Bone marrow (tissue), 2 donors: ENCODE measurements around the gene ARCN1.

ENCODE experiments used
- DNase-seq, 2 donors: peaks; one replicate each; lab custom pipeline; 2025; lab: John Stamatoyannopoulos, UW

ARCN1 gene

DNA sequence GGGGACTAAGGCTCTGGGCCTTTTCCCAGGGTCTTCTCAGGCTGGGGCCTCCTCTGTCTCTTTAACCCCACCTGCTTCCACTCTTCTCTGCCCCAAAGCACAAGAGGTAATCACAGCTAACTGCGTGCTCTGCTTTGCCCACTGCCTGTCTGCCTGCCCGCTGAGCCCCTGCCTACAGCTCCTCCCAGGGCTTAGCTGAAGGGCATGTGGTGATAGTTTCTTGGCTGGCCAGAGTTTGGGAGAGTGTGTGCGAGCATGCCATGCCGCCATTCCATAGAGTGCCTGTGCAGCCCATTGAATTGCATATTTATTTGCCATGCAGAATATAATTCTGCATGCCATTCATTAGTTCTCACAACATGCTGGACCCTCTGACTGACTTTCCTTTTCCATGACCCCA, 67.7 kb downstream of the ARCN1 start:
- no peak for DNase-seq

DNA sequence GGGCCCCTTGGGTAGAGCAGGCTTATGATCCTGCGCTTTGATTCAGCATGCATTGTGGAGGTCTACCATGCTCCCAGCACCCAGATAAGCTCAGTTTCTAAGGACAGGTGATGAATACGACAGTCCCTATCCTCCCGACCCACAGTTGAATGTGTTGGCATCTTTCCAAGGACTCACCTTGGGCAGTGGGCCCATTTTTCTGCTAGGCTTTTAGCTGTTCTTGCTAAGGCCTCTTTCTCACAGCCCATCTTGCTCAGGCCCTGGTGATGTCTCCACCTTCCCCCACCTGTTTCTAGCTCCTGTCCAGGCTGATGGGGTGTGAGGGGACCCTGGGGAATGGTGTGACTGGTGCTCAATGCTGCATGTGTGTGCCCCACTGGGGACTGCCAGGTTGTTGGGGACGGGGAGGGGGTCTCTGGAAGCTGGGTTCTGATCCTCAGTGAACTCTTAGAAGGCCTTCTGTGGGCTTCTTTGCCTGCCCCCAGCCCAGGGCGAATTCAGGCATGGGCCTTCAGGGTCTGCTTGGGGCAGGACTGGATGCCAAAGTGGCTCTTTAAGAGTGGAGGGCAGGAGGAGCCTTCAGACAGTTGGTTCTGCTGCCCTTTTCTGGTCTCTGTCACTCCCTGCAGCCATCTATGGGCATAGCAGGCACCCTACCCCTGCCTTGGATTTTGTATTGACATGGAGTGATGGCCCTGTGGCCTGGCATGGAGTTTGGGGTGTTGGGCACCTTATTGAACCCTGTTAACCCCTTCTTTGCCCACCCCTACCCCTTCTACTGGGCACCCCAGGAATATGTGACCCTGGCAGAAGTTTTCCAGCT, 68.3 kb downstream of the ARCN1 start:
- peak in 1 of 2 donors; percentile 4 for DNase-seq

DNA sequence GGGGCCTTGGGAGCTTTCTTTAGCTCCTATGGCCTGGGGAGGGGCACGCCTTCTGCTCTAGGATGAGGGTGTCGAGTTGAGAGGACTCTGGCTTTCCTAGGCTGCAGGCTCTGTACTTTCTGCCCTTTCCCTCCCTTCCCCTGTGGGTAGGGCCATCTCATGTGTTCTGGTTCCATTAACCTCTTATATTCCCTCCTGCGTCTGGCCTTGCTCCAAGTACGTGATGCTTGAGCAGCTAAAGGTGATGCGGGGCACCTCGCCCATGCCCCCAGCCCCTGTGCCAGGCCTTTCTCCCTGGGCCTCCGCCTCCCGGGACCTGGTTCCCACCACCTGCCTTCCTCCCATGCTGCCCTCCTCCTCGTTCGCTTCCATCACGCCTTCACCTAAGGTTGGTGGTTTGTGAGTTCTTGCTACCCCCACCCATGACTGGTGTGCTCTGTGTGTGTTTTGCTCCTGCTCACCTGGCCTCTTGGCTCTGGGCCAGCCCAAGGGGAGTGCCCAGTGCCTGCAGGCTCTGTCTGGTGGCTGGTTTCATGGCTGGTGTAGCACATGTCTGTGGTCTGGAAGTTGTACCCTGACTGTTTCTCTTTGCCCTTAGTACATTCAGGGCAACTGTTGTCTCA, 69.3 kb downstream of the ARCN1 start:
- DNase-seq = no peak

DNA sequence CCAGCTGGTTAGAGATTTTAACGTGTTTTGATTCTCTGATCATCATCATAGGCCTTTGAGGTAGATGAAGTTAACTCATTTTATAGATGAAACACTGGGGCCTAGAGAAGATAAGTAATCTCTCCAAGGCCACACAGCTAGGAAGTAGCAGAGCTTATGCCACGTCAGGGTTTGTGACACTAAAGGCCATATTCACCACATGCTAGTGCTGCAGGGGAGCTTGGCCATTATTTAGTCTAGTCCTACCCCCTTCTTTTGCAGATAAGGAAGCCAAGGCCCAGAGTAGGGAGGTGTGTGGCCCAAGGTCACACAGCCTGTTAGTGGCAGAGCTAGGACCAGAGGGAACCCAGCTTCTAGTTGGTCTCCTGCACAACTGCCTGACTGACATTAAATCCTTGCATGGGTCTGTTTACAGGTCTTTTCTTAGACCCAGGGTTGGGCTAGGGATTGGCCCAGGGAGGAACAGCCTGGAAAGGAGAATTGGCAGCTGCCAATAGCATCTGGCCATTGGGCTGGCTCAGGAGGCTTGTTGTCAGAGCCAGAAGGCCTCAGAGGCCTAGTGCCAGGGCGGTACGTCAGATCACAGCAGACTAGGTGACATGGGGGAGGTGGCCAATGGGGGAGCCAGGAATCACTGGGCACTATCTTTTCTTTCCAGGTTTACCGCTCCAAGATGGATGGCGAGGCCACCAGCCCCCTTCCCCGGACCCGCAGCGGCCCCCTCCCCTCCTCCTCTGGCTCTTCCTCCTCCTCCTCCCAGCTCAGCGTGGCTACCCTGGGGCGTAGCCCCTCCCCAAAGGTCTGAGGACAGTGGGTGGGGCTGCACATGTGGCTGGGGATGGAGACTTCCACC, 71.2 kb downstream of the ARCN1 start:
- no peak for DNase-seq

DNA sequence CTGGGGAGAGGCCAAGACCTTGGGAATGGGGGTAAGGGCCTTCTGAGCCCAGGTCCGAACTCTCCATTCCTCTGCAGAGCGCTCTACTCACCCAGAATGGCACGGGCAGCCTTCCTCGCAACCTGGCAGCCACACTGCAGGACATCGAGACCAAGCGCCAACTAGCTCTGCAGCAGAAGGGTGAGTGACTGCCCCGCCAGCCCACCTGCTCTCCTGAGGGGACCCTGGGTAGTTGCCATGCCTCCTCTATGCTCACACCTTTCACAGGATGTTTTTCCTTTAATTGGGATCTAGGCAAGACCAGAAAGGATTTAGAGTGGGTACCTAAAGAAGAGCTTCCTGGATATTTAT, 71.8 kb downstream of the ARCN1 start:
- no peak for DNase-seq

DNA sequence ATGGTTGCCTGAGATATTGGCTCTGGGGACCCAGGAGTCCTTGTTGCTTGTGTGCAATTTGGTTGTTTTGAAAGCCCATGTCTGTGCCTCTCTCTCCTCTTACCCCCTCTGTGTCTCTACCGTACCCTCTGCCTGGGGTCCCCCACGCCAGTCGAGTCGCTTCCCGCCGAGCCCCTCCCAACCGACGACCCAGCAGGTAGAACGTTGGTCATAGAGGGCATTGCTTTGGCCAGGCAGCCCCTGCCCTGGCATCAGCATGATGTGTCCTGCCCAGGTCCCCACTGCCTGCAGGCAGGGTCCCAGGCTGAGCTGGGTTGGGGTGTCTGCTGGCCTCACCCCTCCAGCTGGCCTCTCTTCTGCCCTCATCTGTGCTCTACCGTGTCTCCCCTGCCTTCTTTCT, 72.3 kb downstream of the ARCN1 start:
- DNase-seq = no peak

DNA sequence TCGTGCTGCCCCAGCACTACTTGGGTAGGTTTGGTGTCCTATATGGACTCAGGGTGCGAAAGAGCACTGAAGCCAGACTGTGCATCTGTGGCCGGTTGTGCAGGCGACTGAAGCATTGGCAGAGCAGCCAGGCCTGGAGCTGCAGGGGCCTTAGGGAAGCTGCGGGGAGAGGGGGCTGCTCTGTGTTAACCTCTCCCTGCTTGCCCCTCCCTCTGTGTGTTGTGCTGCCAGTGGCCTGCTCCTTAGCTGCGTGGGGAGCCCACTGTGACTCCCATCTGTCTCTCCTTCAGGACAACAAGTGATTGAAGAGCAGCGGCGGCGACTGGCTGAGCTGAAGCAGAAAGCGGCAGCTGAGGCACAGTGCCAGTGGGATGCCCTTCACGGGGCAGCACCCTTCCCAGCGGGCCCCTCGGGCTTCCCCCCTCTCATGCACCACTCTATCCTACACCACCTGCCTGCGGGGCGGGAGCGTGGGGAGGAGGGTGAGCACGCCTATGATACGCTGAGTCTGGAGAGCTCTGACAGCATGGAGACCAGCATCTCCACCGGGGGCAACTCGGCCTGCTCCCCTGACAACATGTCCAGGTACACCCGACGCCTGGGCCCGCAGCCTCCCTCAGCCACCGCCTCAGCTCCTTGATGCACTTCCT, 73.0 kb downstream of the ARCN1 start:
- DNase-seq = no peak

DNA sequence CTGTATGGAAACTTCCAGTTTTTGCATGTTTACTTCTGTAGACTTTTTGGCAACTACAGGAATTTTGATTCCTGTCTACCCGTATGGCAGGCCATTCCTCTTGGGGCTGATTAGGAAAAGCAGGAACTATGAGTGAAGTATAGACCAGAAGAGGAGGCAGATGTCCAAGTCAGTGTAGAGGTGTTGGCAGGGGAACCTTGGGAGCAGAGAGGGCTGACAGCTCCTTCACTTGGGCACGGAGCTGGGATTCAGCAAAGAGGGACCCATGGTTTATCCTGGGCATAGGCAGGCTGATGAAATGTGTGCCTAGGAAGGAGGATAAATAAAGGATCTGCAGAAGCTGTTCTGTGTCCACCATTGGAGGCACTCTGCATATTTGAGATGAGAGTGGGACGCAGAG, 74.2 kb downstream of the ARCN1 start:
- DNase-seq = no peak

DNA sequence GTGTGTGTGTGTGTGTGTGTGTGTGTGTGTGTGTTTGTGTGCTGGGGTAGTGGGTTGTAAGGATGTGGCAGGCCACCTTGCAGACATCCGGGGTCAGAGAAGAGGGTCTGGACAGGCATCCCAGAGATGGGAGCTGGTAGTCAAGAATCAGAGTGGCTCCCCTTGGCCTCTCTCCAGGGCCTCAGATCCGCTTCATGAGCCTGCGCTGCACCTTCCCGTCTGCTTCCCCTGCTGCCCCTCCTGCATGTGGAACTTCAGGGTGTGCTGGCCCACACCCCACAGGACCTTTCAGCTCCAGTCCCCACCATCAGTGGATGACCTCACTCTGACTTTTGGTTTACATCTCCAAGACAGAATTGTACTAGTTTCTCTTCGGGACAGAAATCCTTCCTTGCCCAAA, 76.1 kb downstream of the ARCN1 start:
- no peak for DNase-seq

DNA sequence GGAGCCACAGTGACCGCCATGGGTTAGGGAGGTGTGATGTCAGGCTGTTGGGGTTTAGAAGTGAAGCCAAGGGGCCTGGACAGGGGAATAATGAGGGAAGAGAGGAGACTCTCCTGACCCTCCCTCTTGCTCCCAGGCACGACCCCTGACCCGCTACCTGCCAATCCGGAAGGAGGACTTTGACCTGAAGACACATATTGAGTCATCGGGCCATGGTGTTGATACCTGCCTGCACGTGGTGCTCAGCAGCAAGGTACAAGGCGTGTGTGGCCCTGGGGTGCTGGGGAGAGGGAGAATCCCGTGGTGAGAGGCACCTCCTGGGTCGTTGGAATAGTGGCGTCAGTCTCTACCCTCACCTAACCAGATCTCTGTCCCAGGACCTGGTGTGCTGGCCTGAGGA, 77.7 kb downstream of the ARCN1 start:
- no peak for DNase-seq

DNA sequence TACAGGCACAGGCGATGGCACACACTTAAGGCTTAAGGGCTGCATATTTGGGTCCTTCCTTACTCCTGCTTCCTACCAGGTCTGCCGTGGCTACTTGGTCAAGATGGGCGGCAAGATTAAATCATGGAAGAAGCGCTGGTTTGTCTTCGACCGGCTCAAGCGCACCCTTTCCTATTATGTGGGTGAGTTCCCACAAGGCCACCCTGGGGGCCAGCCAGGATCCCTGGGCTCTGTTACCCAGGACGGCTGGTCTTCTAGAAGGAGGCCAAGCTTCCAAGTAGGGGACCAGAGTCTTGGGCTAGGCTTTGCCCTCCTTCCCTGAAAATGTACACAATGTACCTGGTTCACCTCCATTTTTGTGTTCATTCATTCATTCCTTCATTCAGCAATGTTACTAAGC, 78.2 kb downstream of the ARCN1 start:
- no peak for DNase-seq

DNA sequence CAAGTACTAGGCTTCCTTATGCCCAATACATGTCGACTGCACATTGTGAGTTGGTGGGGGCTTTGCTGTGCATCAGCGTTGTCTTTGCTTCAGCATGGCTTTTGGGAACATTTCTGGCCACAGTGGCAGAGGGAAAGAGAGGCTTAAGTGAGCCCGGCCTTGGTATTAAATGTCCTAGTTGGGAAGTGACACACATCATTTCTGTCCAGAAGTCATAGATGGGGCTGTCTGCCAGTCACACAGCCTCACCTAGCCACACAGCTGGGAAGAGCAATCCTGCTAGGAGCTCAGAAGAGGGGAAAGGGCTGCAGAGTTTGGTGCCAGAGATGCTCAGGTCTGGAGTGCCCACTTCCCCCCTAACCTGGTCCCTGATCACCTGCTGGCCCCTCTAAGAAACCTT, 79.6 kb downstream of the ARCN1 start:
- no peak for DNase-seq
